Lower leg skin (tissue), 4 donors: Measurements from ENCODE around the gene TLR6. TPM values are rescaled to one million over a fixed set of nuclear protein-coding genes. Genes with fewer than 3 reads are reported as not detected.

Experiments used
- DNase-seq, 2 donors: peaks; one replicate each; pipeline ENCODE4 v3.0.0-alpha.2; 2019; ENCODE audit warnings: low spot score in 2 of 2
- H3K4me3 ChIP-seq: fragments of 200-600 bp; sonication (generic); 2 replicates; pipeline ENCODE4 v1.5.1; 2017; ENCODE audit warnings: mild to moderate bottlenecking, low read depth; ENCODE audit not compliant: poor library complexity, severe bottlenecking
- POLR2A ChIP-seq, 2 donors: fragments of 450-650 bp; IDR thresholded peaks; one replicate each; pipeline ENCODE4 v1.6.1; 2016 to 2017; ENCODE audit warnings: antibody characterized with exemption in 2 of 2, mild to moderate bottlenecking in 1 of 2, moderate library complexity in 1 of 2
- WGBS, 2 donors: methylation state at CpG; one replicate each; pipeline ENCODE4 v1.1.5; 2018; 5-methylcytosine and 5-hydroxymethylcytosine counted together
- intact Hi-C: fragments of 100-400 bp; cut with DNase I; formaldehyde crosslinking; loops from one replicate; pipeline ENCODE4 v1.15.0; 2023; ENCODE audit warnings: low total_unique reads
- total RNA-seq, 4 donors: library from RNA; depleted of rRNA; stranded (reverse); fragments of >200 nt; gene quantifications; one replicate each; pipeline ENCODE4 v1.1.0, GENCODE V29; 2016
- TF ChIP-seq, protein P1 (sequence below), 3 donors: fragments of 450-650 bp; IDR thresholded peaks; one replicate each; pipeline ENCODE4 v1.5.1; 2016; ENCODE audit warnings: antibody characterized with exemption in 3 of 3, mild to moderate bottlenecking in 3 of 3, moderate library complexity in 2 of 3

The TLR6 gene
- total RNA-seq, 4 donors from 2014 or later = 1.1 to 4.0 (median 2.2) TPM

DNA sequence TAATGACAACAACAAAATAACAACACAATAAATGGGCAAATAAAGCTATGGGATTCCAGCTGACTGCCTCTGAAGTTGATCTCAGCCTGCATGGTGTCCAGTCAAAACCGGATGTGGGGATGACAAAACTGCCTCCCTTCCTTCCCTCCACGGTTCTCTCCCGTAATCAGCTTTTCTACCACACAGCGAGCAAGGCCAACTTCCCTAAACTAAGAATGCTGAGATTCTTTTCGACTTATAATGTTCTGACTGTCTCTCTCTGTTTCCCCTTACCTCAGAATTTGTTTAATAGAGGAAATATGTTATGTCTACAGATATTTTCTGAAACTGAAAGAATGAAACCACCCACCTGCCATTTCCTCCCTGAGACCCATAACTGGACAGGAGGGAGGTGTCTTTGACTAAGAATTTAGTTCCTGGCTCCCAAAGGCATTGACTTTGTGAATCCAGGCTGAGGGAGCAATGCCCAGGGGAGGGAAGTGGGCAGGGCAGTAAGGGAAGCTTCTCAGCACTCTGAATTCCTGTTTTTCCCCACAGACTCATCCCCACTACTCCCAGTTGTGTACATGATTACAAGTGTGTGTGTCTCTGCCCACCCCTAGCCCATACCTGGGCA is 51.0 kb downstream of the TLR6 start:
- no peak overlapping the region for H3K4me3 ChIP-seq
- intact Hi-C loops = no loop called here
- TF ChIP-seq POLR2A (IDR thresholded peaks at IDR 0.05) = no peak
- TF ChIP-seq, protein P1, sequence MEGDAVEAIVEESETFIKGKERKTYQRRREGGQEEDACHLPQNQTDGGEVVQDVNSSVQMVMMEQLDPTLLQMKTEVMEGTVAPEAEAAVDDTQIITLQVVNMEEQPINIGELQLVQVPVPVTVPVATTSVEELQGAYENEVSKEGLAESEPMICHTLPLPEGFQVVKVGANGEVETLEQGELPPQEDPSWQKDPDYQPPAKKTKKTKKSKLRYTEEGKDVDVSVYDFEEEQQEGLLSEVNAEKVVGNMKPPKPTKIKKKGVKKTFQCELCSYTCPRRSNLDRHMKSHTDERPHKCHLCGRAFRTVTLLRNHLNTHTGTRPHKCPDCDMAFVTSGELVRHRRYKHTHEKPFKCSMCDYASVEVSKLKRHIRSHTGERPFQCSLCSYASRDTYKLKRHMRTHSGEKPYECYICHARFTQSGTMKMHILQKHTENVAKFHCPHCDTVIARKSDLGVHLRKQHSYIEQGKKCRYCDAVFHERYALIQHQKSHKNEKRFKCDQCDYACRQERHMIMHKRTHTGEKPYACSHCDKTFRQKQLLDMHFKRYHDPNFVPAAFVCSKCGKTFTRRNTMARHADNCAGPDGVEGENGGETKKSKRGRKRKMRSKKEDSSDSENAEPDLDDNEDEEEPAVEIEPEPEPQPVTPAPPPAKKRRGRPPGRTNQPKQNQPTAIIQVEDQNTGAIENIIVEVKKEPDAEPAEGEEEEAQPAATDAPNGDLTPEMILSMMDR (IDR thresholded peaks at IDR 0.05) = no peak
- peak in 1 of 2 donors; percentile 47 for DNase-seq
- 47 to 54% methylated on average over 5 of the region's 5 CpGs for whole genome bisulfite sequencing, 2 donors

DNA sequence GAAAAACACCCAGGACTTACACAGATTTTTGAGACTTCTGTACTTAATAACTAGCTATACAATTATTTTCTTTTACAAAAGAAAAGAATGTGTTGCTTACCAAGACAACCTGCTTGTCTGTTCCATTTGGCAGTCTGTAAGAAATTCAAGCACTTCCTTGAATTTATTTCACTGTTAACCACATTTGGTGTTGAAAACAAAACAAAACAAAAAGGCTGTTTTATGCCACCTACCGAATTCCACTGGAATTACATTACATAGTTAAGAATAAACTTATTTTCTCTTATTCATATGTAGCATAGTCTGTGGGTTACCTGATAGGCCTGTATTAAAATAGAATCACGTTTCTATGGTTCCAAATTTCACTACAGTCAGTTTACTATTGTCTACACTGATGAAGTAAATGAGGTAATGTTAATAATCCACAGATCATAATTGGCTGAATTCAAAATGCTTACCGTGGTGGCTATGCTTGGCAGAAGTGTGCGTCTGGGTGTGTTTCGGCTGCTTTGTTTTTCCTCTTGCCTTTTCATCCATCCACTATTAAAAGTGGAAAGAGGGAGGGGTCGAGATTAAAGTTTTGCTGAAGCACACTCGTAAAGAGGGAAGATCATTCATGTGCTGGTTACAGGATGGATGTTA is 51.8 kb downstream of the TLR6 start, which contains the start of gene TLR1:
Gene TLR1, minus strand, starts transcription at position 138 of the 642 bp plus-strand sequence. CDS start 5,960 bp downstream, outside the sequence.
- DNase-seq = no peak
- peak within 1 kb of the TSS; percentile 3 for H3K4me3 ChIP-seq
- 15 to 20% methylated on average over 7 of the region's 7 CpGs for WGBS, 2 donors
- TF ChIP-seq, protein P1 (IDR thresholded peaks at IDR 0.05) = no peak
- TF ChIP-seq POLR2A (IDR thresholded peaks at IDR 0.05) = no peak
- intact Hi-C loops = no loop called here

DNA sequence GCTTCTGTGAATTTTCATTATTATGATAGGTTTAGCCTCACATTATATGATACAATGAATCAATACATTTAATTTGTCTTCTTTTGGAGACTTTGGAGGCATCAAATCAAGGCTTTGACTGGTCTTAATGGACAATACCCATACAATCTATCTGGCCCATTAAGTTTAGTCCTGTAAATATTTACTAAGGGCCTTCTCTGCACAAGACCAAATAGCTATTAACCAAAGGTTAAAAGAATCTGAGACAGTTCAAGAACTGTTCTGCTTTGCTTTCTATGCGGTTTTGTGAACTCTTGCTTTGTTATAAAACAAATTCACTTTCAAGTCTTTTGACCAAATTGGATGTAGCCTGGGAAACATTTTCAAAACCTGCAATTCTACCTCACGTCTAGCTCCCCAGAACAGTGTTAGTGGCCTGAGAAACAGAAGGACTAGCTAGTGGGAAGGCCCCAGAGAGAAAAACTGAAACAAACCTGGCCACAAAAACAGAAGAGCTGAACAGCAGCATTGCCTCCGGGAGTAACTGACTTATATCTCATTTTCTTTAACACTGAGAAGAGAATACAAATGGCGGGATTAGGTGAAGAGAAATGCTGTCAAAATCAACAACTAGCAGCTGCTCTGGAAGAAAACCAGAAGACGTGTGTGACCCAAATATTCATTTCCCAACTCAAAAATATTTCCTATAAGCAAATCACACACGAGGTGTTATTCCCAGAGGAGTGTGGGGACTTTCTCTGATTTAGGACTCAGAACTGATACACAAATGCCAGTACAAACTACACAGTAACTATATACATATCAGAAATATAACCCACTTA is 52.6 kb downstream of the TLR6 start:
- WGBS, 2 donors = 24 to 25% methylated on average over 6 of the region's 6 CpGs
- no peak for TF ChIP-seq POLR2A (IDR thresholded peaks at IDR 0.05)
- TF ChIP-seq, protein P1 (IDR thresholded peaks at IDR 0.05) = no peak
- intact Hi-C loops = no loop called here
- peak overlapping the region; percentile 3 for H3K4me3 ChIP-seq
- DNase-seq = no peak

DNA sequence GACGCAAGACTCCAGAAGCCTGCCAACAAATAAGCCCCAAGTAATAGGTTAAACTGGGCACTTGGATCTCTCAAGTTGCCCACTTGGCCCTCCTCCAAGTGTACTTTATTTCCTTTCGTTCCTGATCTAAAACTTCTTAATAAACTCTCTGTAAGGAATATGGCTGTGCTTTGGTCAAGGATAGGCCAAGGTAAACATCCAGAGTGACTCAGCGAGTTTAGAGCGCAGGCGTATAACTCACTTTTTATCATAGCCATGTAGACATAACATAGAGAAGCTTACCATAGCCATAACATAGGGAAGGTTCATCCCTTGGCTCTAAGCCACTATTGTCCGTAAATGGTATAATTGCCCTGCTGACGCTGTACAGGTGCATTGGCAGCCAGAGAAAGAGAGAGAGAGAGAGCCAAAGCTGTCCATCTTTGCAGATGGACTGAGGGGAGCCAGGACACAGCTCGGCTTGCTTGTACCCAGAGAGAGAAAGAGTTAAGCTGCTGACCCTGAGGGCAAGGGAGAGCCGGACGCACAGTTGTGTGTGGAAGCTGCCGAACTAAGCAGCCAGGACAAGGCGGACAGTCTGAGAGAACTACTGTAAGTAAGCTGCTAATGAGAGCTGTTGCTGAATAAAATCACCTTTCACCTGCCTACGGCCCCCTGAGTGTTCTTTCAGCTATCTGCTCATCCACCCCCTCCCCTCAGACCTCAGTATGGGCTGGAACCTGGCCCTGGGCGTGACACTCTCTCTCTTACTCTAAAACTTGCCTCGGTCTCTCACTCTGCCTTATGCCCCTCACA is 53.9 kb downstream of the TLR6 start:
- H3K4me3 ChIP-seq = no peak overlapping the region
- no peak for DNase-seq
- intact Hi-C loops = no loop called here
- TF ChIP-seq, protein P1 (IDR thresholded peaks at IDR 0.05) = no peak
- no peak for TF ChIP-seq POLR2A (IDR thresholded peaks at IDR 0.05)
- WGBS, 2 donors = 86 to 87% methylated on average over 15 of the region's 15 CpGs

DNA sequence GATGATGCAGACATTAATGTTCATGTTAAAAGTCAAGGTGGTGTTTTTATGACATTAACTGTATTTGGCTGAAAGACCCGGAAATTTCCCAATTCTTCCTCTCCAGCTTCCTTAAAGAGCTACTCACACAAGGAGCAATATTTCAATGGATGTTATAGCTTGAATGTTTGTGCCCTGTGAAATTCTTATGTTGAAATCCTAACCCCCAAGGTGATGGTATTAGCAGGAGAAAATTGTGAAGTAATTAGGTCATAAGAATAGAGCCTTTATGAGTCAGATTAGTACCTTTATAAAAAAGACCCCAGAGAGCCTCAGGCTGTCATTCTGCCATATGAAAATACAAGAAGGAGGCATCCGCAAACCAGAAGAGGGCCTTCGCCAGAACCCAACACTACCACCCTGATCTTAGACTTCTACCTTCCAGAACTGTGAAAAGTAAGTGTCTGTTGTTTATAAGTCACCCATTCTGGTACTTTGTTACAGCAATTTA is 55.6 kb downstream of the TLR6 start:
- intact Hi-C loops = no loop called here
- H3K4me3 ChIP-seq = no peak overlapping the region
- TF ChIP-seq POLR2A (IDR thresholded peaks at IDR 0.05) = no peak
- TF ChIP-seq, protein P1 (IDR thresholded peaks at IDR 0.05) = no peak
- no peak for DNase-seq
- 90 to 91% methylated on average over 3 of the region's 3 CpGs for WGBS, 2 donors
